Colonic mucosa (tissue), 4 donors: ENCODE measurements around the gene NECTIN1. TPM values are rescaled to one million over a fixed set of nuclear protein-coding genes. Genes with fewer than 3 reads are reported as not detected.

Source experiments
- DNase-seq: peaks from one replicate; pipeline ENCODE4 v3.0.0-alpha.2; 2020
- H3K27ac ChIP-seq: fragments of 200-600 bp; one replicate; pipeline ENCODE4 v1.8.0; 2021
- H3K27me3 ChIP-seq: fragments of 200-600 bp; one replicate; pipeline ENCODE4 v1.8.0; 2021
- H3K36me3 ChIP-seq: fragments of 200-600 bp; one replicate; pipeline ENCODE4 v1.8.0; 2021
- H3K4me1 ChIP-seq: fragments of 200-600 bp; one replicate; pipeline ENCODE4 v1.8.0; 2021; ENCODE audit warnings: mild to moderate bottlenecking
- H3K4me3 ChIP-seq: fragments of 200-600 bp; one replicate; pipeline ENCODE4 v1.8.0; 2021
- H3K9ac ChIP-seq, 2 donors: one replicate each; pipeline ENCODE4 v1.7.0; 2013; ENCODE audit warnings: control low read depth in 2 of 2, low read depth in 2 of 2, low read length in 2 of 2
- H3K9me3 ChIP-seq: fragments of 200-600 bp; one replicate; pipeline ENCODE4 v1.8.0; 2021
- intact Hi-C: fragments of 100-400 bp; cut with DNase I; formaldehyde crosslinking; loops from one replicate; pipeline ENCODE4 v1.14.1; 2022
- total RNA-seq, 2 donors: library from RNA; stranded (reverse); fragmentation: NEBNext Ultra II Directional in 1 of 2; extraction: Animal tissue kit (Norgen Biotek cat#: 25700) in 1 of 2; gene quantifications; one replicate each; pipeline ENCODE4 v1.2.1, GENCODE V29; 2021
- TF ChIP-seq, protein P1 (sequence below): fragments of 200-600 bp; IDR thresholded peaks from one replicate; pipeline ENCODE4 v1.8.0; 2022; ENCODE audit warnings: antibody characterized with exemption, mild to moderate bottlenecking
- donor health status: healthy.
- donor health status: DM: no; HTN: no; CAD: no.
- donor health status: DM: no; HTN: no; CAD: no.

Gene NECTIN1
- total RNA-seq, 2 donors from 2014 or later: 53.0 to 59.9 TPM

DNA sequence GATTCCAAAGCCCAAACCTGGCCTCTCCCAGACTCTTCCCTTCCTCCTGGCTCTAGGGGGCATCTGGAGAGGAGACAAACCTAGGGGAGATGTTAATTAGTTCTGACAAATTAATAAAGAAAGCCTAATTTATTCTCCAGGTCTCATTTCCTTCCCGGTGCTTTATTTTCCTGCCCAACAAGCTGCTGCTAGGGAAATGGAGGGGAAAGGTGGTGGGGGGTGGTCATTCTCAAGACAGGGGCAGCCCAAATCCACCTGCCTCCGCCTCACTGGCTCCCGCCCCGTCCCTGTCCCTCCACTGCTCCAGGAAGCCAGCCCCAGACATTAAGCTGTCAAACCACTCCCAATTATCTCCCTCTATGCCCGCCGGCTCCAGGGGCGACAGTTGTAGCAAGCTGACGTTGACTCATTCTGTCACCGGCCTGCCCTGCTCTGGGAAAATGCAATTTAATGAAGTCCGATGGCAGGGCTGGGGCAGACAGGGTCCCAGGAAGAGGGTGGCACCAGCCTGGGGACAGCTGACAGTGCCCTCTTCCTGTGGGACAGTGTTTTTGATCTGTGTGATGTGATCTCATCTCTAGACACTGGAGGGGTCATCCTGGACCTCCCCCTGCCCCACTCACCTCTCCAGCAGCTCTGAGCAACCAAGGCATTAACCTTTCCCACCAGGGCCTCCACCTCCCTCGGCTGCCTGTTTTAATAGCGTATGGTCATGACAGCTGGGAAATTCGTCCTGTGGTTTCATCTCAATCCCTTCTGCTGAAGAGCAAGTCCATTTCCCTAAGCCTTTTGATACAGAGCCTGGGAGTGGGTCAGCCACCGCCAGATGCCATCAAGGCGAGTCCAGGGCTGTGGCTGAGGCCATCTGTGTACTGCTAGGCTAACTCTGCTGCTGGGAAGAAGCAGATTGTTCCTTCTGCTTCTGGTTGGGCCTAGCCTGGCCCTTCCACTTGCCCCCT is 27.1 kb downstream of the NECTIN1 start:
- Histone ChIP-seq H3K9me3 (no peaks in the 10 kb centered on the region), H3K4me3 (no peak overlapping the region), H3K27ac (no peak overlapping the region), H3K27me3 (no peaks in the 10 kb centered on the region), H3K9ac (no peak overlapping the region), H3K36me3 (no peaks in the 10 kb centered on the region), H3K4me1 (peaks cover 15% of the 10 kb centered on the region)
- TF ChIP-seq, protein P1, sequence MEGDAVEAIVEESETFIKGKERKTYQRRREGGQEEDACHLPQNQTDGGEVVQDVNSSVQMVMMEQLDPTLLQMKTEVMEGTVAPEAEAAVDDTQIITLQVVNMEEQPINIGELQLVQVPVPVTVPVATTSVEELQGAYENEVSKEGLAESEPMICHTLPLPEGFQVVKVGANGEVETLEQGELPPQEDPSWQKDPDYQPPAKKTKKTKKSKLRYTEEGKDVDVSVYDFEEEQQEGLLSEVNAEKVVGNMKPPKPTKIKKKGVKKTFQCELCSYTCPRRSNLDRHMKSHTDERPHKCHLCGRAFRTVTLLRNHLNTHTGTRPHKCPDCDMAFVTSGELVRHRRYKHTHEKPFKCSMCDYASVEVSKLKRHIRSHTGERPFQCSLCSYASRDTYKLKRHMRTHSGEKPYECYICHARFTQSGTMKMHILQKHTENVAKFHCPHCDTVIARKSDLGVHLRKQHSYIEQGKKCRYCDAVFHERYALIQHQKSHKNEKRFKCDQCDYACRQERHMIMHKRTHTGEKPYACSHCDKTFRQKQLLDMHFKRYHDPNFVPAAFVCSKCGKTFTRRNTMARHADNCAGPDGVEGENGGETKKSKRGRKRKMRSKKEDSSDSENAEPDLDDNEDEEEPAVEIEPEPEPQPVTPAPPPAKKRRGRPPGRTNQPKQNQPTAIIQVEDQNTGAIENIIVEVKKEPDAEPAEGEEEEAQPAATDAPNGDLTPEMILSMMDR: no peak
- DNase-seq: no peak
- intact Hi-C loops: no loop called here

DNA sequence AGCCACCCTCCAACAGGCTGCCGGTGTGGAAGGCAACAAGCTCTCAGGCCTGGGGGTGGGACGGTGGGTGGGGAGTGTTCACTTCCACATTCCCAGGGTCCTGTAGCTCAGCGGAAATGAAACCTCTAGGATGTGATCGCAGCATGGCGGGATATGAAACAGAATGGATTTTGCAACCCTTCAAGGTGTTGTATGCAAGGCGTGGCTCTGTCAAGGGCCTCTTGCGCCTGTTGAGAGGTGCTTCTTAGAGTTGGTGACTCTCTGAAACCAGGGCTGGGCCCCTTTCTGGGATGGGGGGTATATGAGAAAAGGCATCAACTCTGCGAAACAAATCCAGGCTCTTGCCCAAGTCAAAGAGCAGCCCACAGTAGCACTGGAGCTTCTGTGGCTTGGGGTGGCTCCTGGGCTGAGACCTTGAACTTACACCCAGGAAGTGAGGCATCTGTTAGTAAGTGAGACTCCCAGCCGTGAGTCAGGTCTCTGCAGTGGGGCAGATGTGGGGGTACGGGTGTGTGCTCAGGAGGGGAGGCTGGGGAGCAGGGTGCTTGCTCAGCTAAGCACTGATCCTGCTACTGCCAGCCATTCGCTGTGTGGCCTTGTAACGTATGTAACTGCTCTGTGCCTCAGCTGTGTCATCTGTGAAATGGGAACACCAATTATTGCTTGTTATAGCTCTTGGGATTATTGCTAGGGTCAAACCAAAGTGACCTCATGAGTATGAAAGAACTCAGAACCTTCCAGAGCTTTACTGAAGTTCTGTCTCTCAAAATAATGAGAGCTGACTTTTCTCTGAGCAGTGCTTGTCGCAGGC is 28.3 kb downstream of the NECTIN1 start:
- intact Hi-C loops: no loop called here
- TF ChIP-seq, protein P1: no peak
- Histone ChIP-seq H3K4me3 (no peak overlapping the region), H3K27me3 (no peaks in the 10 kb centered on the region), H3K27ac (no peak overlapping the region), H3K4me1 (peaks cover 15% of the 10 kb centered on the region), H3K9ac (no peak overlapping the region), H3K36me3 (no peaks in the 10 kb centered on the region), H3K9me3 (no peaks in the 10 kb centered on the region)
- DNase-seq: no peak

DNA sequence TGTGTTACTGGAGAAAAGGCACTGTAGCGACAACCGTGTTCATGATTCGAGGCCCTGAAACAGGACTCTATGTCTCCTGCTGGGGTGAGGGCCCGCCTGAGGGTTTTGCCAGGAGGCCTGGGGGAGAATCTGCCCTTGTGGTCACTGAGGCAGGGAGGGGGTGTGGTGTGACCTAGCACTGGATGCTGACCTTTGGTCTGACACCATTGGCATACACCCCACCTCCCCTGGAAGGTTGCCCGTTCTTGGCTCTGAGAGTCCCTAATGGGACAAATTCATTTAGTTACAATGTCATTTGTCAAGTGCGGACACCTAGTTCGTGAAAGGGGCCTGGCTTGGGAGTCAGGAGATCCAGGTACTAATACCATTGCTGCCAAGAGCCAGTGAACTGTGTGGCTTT is 29.0 kb downstream of the NECTIN1 start:
- Histone ChIP-seq H3K27ac (no peak overlapping the region), H3K4me1 (peaks cover 15% of the 10 kb centered on the region), H3K27me3 (no peaks in the 10 kb centered on the region), H3K9ac (no peak overlapping the region), H3K4me3 (no peak overlapping the region), H3K36me3 (no peaks in the 10 kb centered on the region), H3K9me3 (no peaks in the 10 kb centered on the region)
- TF ChIP-seq, protein P1: no peak
- peak; percentile 44 for DNase-seq
- intact Hi-C loops: no loop called here

DNA sequence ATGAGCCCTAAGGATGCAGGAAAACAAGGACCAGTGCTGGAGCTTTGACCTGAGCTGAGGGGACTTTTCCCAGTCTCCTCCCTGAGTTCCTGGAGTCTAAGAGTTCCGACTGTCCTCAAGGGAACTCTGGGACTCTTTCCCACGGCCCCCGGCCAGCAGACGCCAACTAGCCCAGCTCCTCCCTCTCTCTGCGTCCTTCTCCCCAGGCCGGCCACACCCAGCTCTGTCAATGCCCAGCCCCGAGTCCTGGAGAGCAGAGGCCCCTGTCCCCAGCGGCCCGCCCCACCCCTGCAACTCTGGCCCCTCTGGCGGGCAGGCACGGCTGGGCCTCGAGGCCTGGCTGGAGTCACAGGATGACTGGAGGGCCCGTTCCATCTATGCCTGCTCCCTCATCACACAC is 29.8 kb downstream of the NECTIN1 start:
- Histone ChIP-seq H3K9me3 (no peaks in the 10 kb centered on the region), H3K9ac (peak overlapping the region in 1 of 2 donors; percentile 54), H3K27me3 (no peaks in the 10 kb centered on the region), H3K4me1 (peaks cover 19% of the 10 kb centered on the region), H3K27ac (peak overlapping the region; percentile 32), H3K36me3 (no peaks in the 10 kb centered on the region), H3K4me3 (no peak overlapping the region)
- TF ChIP-seq, protein P1: no peak
- intact Hi-C loops: no loop called here
- peak; percentile 87 for DNase-seq

DNA sequence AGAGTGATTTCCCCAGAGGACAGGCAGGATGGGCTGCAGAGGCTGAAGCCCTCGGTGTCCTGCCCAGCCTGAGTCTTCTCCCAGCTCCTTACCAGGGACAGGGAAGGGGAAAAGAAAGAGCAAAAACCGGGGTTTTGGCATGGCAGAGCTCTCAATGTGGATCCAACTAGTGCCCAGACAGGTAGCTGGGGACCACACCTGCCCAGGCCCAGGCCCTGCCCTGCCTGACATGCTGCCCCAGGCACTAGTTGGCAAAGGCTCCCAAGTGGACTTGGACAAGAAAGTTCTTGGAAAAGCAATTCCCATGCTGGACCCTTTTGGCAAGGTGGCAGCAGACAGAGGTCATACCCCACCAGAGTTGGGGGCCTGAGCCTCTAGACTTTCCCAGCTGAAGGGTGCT is 31.1 kb downstream of the NECTIN1 start:
- TF ChIP-seq, protein P1: no peak
- no peak for DNase-seq
- H3K9ac ChIP-seq: no peak overlapping the region
- H3K4me1 ChIP-seq: peaks cover 19% of the 10 kb centered on the region
- no peak overlapping the region for H3K27ac ChIP-seq
- H3K27me3 ChIP-seq: no peaks in the 10 kb centered on the region
- no peaks in the 10 kb centered on the region for H3K9me3 ChIP-seq
- no peaks in the 10 kb centered on the region for H3K36me3 ChIP-seq
- intact Hi-C loops: no loop called here
- no peak overlapping the region for H3K4me3 ChIP-seq
